Skin epidermis (tissue), 12 donors: ENCODE measurements around the gene VIPR2.
"Not testable (repeated sequence)": the region's sequence is repeated elsewhere in the genome, so short reads cannot be mapped to it uniquely, and the experiment has no call there.

Experiments
- H3K27ac ChIP-seq, 21 experiments: fragments of 200-600 bp; sonication (generic) in 11 of 21; one replicate each; pipeline ENCODE4 v1.5.0; 2020; ENCODE audit warnings: mild to moderate bottlenecking in 3 of 21, inconsistent platforms in 2 of 21, moderate library complexity in 2 of 21
- H3K4me3 ChIP-seq, 7 experiments: fragments of 200-600 bp; sonication (generic) in 2 of 7; one replicate each; pipeline ENCODE4 v1.5.0; 2020; ENCODE audit warnings: inconsistent platforms in 2 of 7, mild to moderate bottlenecking in 2 of 7, moderate library complexity in 1 of 7

The VIPR2 gene

DNA sequence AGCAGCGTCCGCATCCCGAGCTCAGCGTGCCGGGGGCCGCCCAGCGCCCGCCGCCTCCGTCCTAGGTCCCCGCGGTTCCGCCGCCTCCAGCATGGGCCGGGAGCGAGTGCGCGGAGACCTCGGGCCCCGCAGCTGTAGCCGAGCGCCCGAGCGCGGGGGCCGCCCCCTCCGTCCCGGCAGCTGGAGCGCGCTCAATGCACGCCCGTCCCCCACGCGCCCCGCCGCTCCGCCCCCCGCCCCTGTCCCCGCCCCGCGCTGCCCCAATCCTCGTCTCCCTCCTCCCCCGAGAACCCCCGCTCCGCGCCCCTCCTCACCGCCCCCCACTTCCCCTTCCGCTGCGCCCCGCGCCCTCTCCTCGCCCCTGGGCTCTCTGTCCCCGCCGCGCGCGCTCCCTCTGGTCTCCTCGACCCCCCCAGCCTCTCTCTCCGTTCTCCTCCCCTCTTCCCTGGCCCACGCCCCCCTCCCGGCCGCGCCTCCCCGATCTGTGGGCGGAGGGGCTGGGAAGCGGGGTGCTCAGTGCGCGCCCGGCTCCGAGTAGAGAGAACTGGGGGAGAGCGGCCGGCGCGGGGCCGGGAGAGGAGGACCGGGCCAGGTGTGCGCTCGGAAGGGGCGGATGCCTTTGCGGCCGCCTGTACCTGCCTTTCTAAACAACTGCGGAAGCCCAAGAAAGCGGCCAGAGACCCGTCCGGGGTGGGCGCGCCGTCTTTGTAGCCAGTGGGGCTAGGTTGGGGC, at the start of gene VIPR2:
Gene VIPR2, minus strand, starts transcription at position 110 of the 732 bp plus-strand sequence. Its CDS starts 96 bp downstream, at position 14.
- Histone ChIP-seq H3K4me3 (peak within 1 kb of the TSS; percentile 18 to 52 (median 31)), H3K27ac (peak within 1 kb of the TSS in 1 of 21 experiments; percentile 16)

DNA sequence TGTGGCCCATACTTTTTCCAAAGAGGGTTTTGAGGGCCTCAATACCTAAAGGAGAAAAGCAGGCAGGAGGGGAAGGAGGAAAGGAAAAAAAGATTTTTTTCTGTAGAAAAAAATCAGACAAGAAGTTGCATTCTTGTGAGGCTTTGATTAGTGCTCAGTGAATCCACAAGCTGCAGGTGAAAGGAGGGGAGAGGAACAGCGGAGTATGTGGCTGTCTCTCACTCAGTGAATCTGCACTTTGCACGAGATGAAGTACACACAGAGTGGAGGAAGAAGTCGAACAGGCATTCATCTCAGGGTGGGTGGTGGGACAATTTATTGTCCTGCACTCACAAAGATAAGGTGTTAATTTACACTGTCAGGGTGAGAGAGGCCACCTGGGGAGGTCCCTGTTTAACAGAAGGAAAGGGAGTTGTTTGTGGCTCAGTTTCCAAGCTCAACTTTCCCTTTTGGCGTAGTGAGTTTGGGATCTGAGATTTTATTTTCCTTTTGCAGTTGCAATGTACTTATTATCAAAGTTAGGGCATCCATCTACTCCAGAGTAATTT, 49.0 kb upstream of the VIPR2 start:
- Histone ChIP-seq H3K27ac (no peak overlapping the region), H3K4me3 (no peak overlapping the region)

DNA sequence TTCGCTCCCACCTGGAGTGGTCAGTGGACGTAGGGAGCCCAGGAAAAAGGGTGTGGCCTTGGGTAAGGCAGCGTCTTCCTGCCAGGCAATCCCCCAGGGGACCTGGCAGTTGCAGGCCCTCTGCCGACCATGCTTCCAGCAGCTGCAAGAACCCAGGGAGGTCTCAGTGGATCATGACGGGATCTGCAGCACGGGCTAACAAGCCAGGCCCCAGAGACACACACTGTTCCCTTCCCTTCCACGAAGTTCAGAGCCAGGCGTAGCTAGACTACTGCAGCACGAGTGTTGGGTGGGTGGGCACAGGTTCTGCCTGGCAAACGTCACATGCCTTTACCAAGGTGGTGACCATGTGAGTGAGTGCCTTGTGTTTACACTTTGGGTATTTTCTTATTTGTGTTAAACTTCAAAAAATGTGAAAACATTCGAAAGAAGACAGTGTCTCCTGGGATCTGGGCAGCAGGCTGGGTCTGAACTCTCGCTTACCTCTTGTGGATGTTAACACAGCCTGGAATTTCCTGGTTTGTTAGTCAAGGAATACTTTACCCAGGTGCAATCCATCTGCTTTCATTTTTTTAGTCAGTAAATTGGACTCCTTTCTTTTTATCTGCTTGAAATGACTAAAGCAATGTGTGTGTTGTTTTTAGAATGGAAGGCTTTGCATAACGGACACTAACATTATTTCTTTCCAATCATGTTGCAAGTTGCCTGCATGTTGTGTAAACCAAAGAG, 48.2 kb upstream of the VIPR2 start:
- H3K27ac ChIP-seq, result no peak overlapping the region
- H3K4me3 ChIP-seq, result no peak overlapping the region

DNA sequence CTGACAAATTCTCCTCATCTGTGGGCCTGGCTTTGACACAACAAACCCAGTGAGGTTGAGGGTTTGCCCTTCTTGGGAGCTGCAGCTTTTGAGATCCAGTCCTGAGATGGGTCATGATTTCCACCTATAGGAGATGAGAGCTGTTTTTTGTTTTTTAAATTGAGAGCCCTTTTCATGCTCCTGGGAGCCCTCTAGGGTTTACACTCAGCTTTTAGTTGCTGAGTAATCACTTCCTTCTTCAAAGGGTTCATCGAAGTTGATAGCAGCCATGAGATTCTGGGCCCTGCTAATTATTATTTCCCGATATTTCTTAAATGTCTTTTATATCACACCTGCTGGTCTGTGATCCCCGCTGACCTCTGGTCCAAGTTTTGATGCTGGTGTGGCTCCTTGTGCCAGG, 47.3 kb upstream of the VIPR2 start:
- Histone ChIP-seq H3K27ac (no peak overlapping the region), H3K4me3 (no peak overlapping the region)

DNA sequence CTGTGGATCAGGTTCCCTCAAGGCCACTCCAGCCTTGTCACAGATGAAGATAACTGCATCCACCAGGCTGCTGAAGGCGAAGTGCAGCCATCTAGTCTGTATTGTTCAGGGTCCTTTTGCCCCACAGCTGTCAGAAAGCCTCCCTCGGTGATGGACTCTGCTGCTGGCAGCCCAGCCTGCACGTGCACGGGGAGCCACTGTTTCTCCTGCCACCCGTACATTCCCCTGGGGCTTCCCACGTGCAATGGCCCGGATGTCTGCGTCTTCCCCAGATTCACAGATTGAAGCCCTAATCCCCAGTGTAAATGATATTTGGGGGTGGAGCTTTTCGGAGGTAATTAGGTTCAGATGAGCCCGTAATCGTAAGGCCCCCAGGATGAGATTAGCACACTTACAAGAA, 46.6 kb upstream of the VIPR2 start:
- H3K27ac ChIP-seq, result no peak overlapping the region
- H3K4me3 ChIP-seq, result no peak overlapping the region

DNA sequence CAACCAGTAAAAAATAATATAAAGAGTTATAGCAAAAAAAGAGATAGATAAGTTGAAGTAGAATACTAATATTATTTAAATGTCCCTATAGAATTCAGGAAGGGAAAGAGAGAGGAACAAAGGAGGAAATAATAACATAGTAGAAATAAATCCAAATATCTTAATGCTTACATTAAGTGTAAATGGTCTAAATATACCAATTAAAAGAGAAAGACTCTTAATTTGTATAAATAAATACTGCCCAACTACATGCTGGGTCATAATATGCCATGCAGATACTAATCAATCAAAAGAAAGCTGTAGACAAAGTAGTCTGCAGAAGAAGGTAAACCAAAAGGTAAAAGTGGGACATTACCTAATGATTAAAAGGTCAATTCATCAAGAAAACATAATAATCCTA, 43.3 kb upstream of the VIPR2 start:
- Histone ChIP-seq H3K27ac (no peak overlapping the region), H3K4me3 (no peak overlapping the region)

DNA sequence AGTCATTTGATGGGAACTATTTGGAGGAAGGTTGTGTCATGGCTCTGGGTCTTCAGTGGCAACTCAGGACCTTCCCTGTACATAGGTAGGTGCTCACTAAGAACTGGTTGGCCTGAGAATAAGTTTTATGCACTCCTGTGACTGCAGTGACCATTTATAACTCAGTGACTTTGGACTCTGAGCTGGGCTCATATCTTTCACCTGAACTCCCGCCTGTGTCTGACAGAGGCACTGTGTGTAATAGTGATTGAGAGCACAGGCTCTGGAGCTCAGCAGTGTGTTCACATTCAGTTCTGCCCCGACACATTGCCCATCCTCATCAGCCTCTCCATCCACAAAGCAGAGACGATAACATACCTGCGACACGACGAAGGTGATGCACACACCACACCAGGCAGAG, 34.6 kb upstream of the VIPR2 start:
- no peak overlapping the region for H3K27ac ChIP-seq
- no peak overlapping the region for H3K4me3 ChIP-seq

DNA sequence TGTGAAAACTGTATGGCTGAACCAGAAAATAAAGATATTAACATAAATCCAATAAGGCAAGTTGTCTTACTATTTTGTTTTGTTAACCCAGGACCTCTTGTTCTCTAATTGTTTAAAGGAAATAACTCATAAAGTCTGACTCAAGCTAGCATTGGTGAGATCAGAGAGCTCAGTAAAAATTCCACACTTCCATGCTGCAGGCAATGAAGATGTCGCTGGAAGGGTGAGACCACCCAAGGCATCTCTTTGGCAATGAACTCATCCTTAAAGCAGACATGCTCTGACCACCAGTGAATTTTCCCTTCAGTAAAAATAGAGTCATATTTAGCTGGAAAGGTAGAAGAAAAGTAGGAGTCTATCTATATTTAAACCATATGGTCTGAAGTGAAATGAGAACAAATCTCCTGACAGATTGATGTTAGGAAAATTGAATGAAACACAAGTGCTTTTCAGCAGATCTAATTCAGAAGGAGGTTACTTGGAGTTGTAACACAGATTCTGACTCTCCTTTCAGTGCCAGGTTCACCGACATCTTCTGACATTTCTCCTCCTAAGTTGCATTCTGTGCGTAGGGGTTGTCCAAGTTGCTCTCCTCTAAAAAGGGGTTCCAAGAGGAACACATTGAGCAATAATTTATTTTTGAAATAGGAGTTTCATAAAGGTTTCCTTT, 32.8 kb upstream of the VIPR2 start:
- H3K27ac ChIP-seq, result peak overlapping the region in 1 of 21 experiments; percentile 5

DNA sequence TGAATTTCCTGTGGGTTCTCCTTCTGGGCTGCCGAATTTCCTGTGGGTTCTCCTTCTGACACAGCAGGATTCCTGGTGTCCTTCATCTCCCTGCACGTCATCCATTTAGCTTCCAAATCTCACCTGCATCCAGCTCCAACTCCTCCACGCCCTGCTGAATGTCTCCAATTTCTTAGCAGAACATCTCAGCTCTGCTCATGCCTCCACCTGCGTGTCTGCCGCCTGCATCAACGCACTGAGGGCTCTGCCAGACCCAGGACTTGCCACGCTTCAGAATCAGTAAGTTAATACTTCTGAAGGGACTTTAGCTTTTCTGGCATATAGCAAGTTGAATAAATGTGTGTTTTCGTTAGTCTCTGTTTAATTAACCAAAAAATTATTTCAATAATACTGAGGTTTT, 31.1 kb upstream of the VIPR2 start:
- H3K27ac ChIP-seq, result no peak overlapping the region
- no peak overlapping the region for H3K4me3 ChIP-seq

More for the DNA sequence above, 32.8 kb upstream of the VIPR2 start:
- no peak overlapping the region for H3K4me3 ChIP-seq

DNA sequence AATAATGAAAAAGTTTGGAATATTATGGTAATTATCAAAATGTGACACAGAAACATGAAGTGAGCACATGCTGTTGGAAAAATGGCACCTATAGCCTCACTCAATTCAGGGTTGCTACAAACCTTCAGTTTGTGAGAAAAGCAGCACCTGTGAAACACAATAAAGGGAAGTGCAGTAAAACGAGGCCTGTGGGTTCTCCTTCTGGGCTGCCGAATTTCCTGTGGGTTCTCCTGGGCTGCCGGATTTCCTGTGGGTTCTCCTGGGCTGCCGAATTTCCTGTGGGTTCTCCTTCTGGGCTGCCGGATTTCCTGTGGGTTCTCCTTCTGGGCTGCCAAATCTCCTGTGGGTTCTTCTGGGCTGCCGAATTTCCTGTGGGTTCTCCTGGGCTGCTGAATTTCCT, 30.4 kb upstream of the VIPR2 start:
- H3K27ac ChIP-seq, H3K4me3 ChIP-seq: not testable (repeated sequence)

- Histone ChIP-seq H3K27ac (no peak overlapping the region), H3K4me3 (no peak overlapping the region)
Observed at GRCh38 chr7:159172400-159172799, 27.7 kb upstream of the VIPR2 start.

DNA sequence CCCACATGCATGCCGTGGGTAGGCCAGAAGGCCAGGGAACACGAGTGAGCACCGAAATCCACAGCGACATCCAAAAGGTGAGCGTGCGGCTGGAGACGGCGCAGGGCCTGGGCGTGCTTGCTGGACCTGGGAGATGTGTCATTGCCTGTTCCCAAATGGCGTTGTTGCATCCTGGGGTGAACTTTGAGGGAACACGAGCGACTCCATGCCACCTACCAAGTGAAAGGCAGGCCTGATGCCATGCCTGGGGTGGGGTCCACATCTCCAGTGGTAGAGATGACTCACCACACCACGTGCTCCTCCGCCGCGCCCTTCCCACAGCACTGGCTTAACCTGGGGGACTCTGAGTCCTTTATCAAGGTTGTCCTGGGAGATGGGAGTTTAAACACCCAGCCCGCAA, 24.7 kb upstream of the VIPR2 start:
- no peak overlapping the region for H3K27ac ChIP-seq
- H3K4me3 ChIP-seq, result no peak overlapping the region

- no peak overlapping the region for H3K4me3 ChIP-seq
- H3K27ac ChIP-seq, result no peak overlapping the region
Observed at GRCh38 chr7:159167139-159167538, 22.5 kb upstream of the VIPR2 start.

GRCh38 chr7:159166530-159166929, 21.9 kb upstream of the VIPR2 start:
- no peak overlapping the region for H3K27ac ChIP-seq

DNA sequence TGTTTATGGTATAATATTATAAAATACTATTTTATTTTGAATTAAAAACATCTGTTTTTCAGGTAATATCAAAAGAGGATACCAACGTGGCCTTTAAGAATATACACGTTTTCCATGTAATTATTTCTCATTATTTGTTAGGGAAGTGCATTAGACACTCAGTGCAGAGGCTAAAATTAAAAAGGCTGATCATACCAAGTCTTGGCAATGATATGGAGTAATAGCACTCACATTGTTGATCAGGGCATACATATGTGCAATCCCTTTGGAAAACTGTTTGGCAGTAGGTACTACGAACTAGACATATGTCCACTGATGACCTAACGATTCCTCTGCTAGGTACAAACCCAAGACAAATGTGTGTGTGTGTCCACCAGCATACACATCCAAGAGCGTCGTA, 20.7 kb upstream of the VIPR2 start:
- H3K27ac ChIP-seq, result no peak overlapping the region
- H3K4me3 ChIP-seq, result no peak overlapping the region

More at GRCh38 chr7:159166530-159166929, 21.9 kb upstream of the VIPR2 start:
- no peak overlapping the region for H3K4me3 ChIP-seq

DNA sequence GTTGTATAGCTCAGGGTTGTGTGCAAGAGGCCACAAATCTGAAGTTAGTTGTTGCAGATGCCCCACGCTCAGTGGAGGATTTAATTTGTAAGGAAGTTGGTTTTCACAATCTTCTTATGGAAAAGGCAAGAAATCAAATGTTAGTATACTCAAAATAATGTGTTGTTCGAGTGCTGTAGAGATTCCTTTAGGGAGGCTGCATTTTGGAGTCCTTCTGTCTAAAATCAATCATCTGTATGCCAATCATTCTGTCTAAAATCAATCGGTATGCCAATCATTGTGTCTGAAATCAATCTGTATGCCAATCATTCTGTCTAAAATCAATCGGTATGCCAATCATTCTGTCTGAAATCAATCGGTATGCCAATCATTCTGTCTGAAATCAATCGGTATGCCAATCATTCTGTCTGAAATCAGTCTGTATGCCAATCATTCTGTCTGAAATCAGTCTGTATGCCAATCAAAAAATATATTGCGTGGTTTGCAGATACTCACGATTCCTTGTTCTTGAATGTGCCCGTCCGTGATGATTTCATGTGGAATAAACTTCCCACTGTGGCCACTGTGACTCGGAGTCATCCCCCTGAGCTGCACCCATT, 19.1 kb upstream of the VIPR2 start:
- not testable (repeated sequence) for H3K4me3 ChIP-seq, H3K27ac ChIP-seq

GRCh38 chr7:159162050-159162626, 17.5 kb upstream of the VIPR2 start:
- not testable (repeated sequence) for H3K4me3 ChIP-seq, H3K27ac ChIP-seq

DNA sequence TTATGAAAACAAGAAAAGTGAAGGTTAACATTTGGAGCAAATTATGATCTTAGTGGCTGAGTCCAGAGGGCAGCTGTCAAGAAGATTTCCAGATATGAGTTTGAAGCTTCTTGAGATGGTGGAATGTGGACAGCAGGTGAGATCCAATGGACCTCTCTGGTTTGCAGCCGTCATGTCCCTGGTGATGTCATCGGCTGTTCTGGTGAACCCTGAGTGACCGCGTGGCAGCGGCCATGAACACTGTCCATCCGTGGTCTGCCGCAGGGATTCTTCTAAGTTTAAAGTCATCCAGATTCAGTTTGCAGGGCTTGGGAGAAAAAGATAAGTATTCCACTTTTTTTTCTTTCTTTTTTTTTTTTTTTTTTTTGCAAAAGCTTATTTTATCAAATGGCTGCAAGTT, 15.8 kb upstream of the VIPR2 start:
- Histone ChIP-seq H3K4me3 (no peak overlapping the region), H3K27ac (no peak overlapping the region)

DNA sequence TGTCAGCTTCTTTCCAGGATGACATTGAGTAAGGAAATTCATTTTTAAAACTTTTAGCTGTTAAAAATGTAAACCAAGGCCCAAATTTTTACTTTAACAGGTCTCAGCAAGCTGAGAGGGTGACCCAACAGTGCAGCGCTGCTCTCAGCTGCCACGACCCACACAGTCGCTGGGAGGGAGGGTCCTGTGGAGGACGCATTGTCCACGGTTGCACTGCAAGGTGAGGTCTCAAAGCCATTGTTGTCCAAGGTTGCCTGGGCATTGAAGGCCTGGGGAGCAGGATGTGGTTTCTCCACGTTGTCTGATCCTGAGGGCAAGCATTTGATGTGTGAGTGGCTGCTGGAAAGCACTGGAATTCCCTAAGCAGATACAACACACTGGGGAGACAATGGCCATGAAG, 15.1 kb upstream of the VIPR2 start:
- Histone ChIP-seq H3K27ac (no peak overlapping the region), H3K4me3 (no peak overlapping the region)

GRCh38 chr7:159158888-159159405, 14.3 kb upstream of the VIPR2 start:
- no peak overlapping the region for H3K4me3 ChIP-seq
- H3K27ac ChIP-seq, result no peak overlapping the region
